Posterior cingulate gyrus (tissue), 11 donors: ENCODE data around the gene SPG7.

ENCODE experiments used
- DNase-seq, 10 donors: peaks; one replicate each; pipeline versions ENCODE4 v3.0.0 to v3.0.0-alpha.2; 2020 to 2021; ENCODE audit warnings: mixed read lengths in 3 of 10
- intact Hi-C: fragments of 100-400 bp; cut with DNase I; formaldehyde crosslinking; loops from one replicate; pipeline ENCODE4 v1.15.1; 2023

The SPG7 gene

GRCh38 chr16:89541792-89542191, 33.6 kb downstream of the SPG7 start:
- intact Hi-C loops = no loop called here
- no peak for DNase-seq

GRCh38 chr16:89544113-89544512, 35.9 kb downstream of the SPG7 start:
- DNase-seq = no peak
- intact Hi-C loops = no loop called here

- intact Hi-C loops = no loop called here
- no peak for DNase-seq
These were observed 36.5 kb downstream of the SPG7 start for GRCh38 chr16:89544713-89545043.

- intact Hi-C loops = no loop called here
- no peak for DNase-seq
These were observed 37.0 kb downstream of the SPG7 start for GRCh38 chr16:89545044-89545830.

GRCh38 chr16:89545831-89546574, 37.8 kb downstream of the SPG7 start:
- DNase-seq = peak in 1 of 10 donors; percentile 54

GRCh38 chr16:89546781-89547180, 38.6 kb downstream of the SPG7 start:
- intact Hi-C loops = no loop called here
- DNase-seq = peak in 2 of 10 donors; percentile 35 to 81

More at GRCh38 chr16:89545831-89546574, 37.8 kb downstream of the SPG7 start:
- intact Hi-C loops = no loop called here

- DNase-seq = peak in 1 of 10 donors; percentile 74
- intact Hi-C loops = no loop called here
These were observed 39.1 kb downstream of the SPG7 start for GRCh38 chr16:89547291-89547690.

GRCh38 chr16:89547860-89548259, 39.7 kb downstream of the SPG7 start:
- DNase-seq = peak in 1 of 10 donors; percentile 35
- intact Hi-C loops = no loop called here

GRCh38 chr16:89548344-89549006, 40.3 kb downstream of the SPG7 start:
- peak in 1 of 10 donors; percentile 74 for DNase-seq
- intact Hi-C loops = no loop called here

- DNase-seq = no peak
- intact Hi-C loops = no loop called here
These were observed 41.0 kb downstream of the SPG7 start for GRCh38 chr16:89549007-89549700.

GRCh38 chr16:89550421-89551007, 42.3 kb downstream of the SPG7 start:
- intact Hi-C loops = no loop called here
- peak in 1 of 10 donors; percentile 78 for DNase-seq

- DNase-seq = no peak
- intact Hi-C loops = no loop called here
These were observed 44.1 kb downstream of the SPG7 start for GRCh38 chr16:89552329-89552728.

GRCh38 chr16:89552913-89553312, 44.7 kb downstream of the SPG7 start:
- DNase-seq = peak in 1 of 10 donors; percentile 68
- intact Hi-C loops = no loop called here

- intact Hi-C loops = no loop called here
- peak in 1 of 10 donors; percentile 73 for DNase-seq
These were observed 45.5 kb downstream of the SPG7 start for GRCh38 chr16:89553733-89554132.

- intact Hi-C loops = no loop called here
- peak in 1 of 10 donors; percentile 62 for DNase-seq
These were observed 46.1 kb downstream of the SPG7 start for GRCh38 chr16:89554343-89554742.

GRCh38 chr16:89555265-89555664, 47.1 kb downstream of the SPG7 start:
- DNase-seq = peak in 1 of 10 donors; percentile 69
- intact Hi-C loops = loop anchor here (5.0 kb wide), 2 partner anchors 48 to 63 kb away; partner anchors contain the start of genes ANKRD11 and SPG7

- intact Hi-C loops = loop anchor here (2.0 to 5.0 kb wide), 3 partner anchors 48 to 223 kb away; partner anchors contain the start of genes ANKRD11 and SPG7
- DNase-seq = peak in 1 of 10 donors; percentile 72
These were observed 47.6 kb downstream of the SPG7 start for GRCh38 chr16:89555780-89556179.

- intact Hi-C loops = loop anchor here (2.0 to 5.0 kb wide), 3 partner anchors 50 to 224 kb away; partner anchors contain the start of genes ANKRD11 and SPG7
- DNase-seq = peak; percentile 85 to 99 (median 96)
These were observed 48.8 kb downstream of the SPG7 start for GRCh38 chr16:89556750-89557689.
